Mammary epithelial cell (primary cell): ENCODE data around the gene CNNM3.

Experiments
- EZH2 ChIP-seq: IDR thresholded peaks from 2 replicates; pipeline ENCODE4 v1.6.1; 2012; ENCODE audit warnings: low read length, inconsistent platforms, borderline replicate concordance
- TF ChIP-seq, protein P1 (sequence below), 2 donors: IDR thresholded peaks in 1 of 2; conservative IDR thresholded peaks in 1 of 2; 2 replicates each; pipeline ENCODE4 v1.5.1; 2011 to 2012; ENCODE audit warnings: inconsistent platforms in 2 of 2, low read length in 2 of 2, mild to moderate bottlenecking in 2 of 2, control low read depth in 1 of 2, low read depth in 1 of 2; ENCODE audit not compliant: insufficient read depth in 1 of 2; ENCODE audit errors: extremely low read depth in 1 of 2

DNA sequence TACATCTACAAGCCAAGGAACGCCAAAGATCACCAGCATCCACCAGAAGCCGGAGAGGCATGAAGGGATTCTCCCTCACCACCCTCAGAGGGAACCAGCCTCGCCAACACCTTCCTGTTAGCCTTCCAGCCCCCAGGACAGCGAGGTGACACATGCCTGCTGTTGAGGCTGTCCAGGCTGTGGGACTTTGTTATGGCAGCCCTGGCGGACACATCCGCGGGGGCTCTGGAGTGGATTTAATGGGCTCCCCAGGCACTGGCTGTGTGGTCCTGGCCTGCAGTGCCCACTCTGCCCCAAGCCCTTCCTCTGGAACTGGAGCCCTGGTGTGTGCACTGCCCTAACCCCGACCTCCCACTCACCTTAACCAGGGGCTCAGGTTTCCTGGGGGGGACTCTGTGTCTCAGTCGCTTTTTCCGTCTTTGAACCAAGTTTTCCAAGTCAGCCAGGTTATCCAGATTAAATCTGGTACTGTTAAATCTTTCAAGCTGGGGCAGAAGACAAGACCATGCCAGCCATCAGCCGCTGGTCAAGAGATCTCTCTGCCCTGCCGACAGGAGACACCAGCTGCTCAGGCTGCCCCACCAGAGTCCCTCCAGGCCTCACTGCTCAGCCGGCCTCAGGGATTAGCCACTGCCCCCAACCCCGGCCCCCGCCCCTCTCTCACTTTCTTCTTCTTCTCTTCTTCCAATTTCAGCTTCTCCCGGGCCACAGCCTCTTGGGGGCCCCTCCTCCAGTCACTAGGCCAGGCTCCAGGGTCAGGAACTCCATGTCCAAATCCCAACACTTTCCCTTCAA, 25.8 kb downstream of the CNNM3 start:
- TF ChIP-seq, protein P1, sequence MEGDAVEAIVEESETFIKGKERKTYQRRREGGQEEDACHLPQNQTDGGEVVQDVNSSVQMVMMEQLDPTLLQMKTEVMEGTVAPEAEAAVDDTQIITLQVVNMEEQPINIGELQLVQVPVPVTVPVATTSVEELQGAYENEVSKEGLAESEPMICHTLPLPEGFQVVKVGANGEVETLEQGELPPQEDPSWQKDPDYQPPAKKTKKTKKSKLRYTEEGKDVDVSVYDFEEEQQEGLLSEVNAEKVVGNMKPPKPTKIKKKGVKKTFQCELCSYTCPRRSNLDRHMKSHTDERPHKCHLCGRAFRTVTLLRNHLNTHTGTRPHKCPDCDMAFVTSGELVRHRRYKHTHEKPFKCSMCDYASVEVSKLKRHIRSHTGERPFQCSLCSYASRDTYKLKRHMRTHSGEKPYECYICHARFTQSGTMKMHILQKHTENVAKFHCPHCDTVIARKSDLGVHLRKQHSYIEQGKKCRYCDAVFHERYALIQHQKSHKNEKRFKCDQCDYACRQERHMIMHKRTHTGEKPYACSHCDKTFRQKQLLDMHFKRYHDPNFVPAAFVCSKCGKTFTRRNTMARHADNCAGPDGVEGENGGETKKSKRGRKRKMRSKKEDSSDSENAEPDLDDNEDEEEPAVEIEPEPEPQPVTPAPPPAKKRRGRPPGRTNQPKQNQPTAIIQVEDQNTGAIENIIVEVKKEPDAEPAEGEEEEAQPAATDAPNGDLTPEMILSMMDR (conservative IDR thresholded peaks at IDR 0.05 in 1 of 2, IDR thresholded peaks at IDR 0.05 in 1 of 2; ENCODE audit: extremely low read depth in 1 of 2, insufficient read depth in 1 of 2, low read depth in 1 of 2, low read length in 2 of 2), result no peak
- TF ChIP-seq EZH2, result no peak
